ENCODE measurements around the gene TEX2. TPM values are rescaled to one million over a fixed set of nuclear protein-coding genes. Genes with fewer than 3 reads are reported as not detected.

TEX2 gene
- total RNA-seq, 1 experiment from 2014 or later = 10.8 TPM

DNA sequence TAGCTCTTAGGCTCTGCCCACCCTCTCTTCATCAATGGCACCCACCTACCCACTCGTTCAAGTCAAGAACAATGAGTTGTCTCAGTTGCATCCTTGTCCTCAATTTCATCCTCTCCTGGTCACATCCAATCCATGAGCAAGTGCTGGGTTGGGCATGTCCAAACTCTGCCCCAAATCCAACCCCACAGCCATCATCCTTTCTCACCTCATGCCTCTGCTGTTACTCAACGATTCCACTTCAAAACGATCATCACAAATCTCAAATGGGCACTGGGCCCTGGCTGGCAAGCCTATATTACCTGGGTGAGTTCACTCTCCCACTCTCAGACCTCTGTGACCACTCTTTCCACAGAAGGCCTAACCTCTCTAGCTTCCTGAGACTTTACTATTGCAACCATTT, 12.0 kb upstream of the TEX2 start:
- no peak overlapping the region for H3K27ac Mint-ChIP-seq
- no peak for DNase-seq (ENCODE audit: low spot score)
- H3K4me1 Mint-ChIP-seq = peaks cover 2% of the 10 kb centered on the region
- no peak overlapping the region for H3K4me3 Mint-ChIP-seq
- TF ChIP-seq CBFB (CRISPR knock-in tag; IDR thresholded peaks at IDR 0.05; ENCODE audit: low read depth) (no peak), FOXP1 (CRISPR knock-in tag; IDR thresholded peaks at IDR 0.05; ENCODE audit: borderline replicate concordance) (no peak), ZNF671 (CRISPR knock-in tag; IDR thresholded peaks at IDR 0.05) (no peak), ZNF232 (CRISPR knock-in tag; IDR thresholded peaks at IDR 0.05) (no peak), MYBL2 (CRISPR knock-in tag; IDR thresholded peaks at IDR 0.05) (no peak), MXD4 (CRISPR knock-in tag; IDR thresholded peaks at IDR 0.05; ENCODE audit: borderline replicate concordance) (no peak), TCF7 (CRISPR knock-in tag; IDR thresholded peaks at IDR 0.05; ENCODE audit: low read depth) (no peak), RORB (CRISPR knock-in tag; IDR thresholded peaks at IDR 0.05) (no peak), CREB1 (CRISPR knock-in tag; IDR thresholded peaks at IDR 0.05) (no peak), TP53 (CRISPR knock-in tag; IDR thresholded peaks at IDR 0.05) (no peak), NFYB (CRISPR knock-in tag; conservative IDR thresholded peaks at IDR 0.05; ENCODE audit: low read depth) (no peak)
- TF ChIP-seq, protein P1, sequence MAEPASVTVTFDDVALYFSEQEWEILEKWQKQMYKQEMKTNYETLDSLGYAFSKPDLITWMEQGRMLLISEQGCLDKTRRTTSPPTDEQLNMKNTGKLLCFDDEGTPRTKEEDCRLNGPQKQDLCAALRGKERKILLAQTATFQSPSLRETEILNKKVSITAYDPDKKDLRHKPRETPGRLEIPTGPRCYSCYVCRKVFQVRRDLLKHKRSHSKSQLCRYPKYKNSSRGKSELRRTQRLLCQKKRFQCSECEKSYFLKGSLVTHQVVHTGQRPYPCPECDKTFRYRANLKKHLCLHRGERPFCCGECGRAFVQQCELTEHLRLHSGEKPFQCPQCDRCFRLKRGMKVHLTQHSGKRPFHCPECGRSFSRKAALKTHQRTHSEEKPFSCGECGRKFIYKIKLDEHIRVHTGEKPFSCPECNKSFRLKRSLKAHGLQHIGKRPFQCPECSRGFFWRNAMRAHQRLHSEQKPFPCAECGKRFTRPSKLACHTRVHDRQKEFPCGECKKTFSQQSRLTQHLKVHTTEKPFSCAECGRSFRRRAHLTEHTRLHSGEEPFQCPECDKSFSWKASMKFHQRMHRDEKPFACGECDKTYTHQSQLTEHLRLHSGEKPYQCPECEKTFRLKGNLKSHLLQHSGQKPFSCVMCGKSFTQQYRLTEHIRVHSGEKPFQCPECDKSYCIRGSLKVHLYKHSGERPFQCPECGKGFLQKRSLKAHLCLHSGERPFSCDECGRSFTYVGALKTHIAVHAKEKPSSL (CRISPR knock-in tag; conservative IDR thresholded peaks at IDR 0.05) = no peak
- TF ChIP-seq, protein P2, sequence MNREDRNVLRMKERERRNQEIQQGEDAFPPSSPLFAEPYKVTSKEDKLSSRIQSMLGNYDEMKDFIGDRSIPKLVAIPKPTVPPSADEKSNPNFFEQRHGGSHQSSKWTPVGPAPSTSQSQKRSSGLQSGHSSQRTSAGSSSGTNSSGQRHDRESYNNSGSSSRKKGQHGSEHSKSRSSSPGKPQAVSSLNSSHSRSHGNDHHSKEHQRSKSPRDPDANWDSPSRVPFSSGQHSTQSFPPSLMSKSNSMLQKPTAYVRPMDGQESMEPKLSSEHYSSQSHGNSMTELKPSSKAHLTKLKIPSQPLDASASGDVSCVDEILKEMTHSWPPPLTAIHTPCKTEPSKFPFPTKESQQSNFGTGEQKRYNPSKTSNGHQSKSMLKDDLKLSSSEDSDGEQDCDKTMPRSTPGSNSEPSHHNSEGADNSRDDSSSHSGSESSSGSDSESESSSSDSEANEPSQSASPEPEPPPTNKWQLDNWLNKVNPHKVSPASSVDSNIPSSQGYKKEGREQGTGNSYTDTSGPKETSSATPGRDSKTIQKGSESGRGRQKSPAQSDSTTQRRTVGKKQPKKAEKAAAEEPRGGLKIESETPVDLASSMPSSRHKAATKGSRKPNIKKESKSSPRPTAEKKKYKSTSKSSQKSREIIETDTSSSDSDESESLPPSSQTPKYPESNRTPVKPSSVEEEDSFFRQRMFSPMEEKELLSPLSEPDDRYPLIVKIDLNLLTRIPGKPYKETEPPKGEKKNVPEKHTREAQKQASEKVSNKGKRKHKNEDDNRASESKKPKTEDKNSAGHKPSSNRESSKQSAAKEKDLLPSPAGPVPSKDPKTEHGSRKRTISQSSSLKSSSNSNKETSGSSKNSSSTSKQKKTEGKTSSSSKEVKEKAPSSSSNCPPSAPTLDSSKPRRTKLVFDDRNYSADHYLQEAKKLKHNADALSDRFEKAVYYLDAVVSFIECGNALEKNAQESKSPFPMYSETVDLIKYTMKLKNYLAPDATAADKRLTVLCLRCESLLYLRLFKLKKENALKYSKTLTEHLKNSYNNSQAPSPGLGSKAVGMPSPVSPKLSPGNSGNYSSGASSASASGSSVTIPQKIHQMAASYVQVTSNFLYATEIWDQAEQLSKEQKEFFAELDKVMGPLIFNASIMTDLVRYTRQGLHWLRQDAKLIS (CRISPR knock-in tag; IDR thresholded peaks at IDR 0.05; ENCODE audit: borderline replicate concordance) = no peak
- TF ChIP-seq, protein P3, sequence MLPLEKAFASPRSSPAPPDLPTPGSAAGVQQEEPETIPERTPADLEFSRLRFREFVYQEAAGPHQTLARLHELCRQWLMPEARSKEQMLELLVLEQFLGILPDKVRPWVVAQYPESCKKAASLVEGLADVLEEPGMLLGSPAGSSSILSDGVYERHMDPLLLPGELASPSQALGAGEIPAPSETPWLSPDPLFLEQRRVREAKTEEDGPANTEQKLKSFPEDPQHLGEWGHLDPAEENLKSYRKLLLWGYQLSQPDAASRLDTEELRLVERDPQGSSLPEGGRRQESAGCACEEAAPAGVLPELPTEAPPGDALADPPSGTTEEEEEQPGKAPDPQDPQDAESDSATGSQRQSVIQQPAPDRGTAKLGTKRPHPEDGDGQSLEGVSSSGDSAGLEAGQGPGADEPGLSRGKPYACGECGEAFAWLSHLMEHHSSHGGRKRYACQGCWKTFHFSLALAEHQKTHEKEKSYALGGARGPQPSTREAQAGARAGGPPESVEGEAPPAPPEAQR (CRISPR knock-in tag; IDR thresholded peaks at IDR 0.05) = no peak
- TF ChIP-seq, protein P4, sequence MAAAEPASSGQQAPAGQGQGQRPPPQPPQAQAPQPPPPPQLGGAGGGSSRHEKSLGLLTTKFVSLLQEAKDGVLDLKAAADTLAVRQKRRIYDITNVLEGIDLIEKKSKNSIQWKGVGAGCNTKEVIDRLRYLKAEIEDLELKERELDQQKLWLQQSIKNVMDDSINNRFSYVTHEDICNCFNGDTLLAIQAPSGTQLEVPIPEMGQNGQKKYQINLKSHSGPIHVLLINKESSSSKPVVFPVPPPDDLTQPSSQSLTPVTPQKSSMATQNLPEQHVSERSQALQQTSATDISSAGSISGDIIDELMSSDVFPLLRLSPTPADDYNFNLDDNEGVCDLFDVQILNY (CRISPR knock-in tag; IDR thresholded peaks at IDR 0.05) = no peak
- TF ChIP-seq, protein P5, sequence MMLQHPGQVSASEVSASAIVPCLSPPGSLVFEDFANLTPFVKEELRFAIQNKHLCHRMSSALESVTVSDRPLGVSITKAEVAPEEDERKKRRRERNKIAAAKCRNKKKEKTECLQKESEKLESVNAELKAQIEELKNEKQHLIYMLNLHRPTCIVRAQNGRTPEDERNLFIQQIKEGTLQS (CRISPR knock-in tag; conservative IDR thresholded peaks at IDR 0.05) = no peak
- TF ChIP-seq, protein P6, sequence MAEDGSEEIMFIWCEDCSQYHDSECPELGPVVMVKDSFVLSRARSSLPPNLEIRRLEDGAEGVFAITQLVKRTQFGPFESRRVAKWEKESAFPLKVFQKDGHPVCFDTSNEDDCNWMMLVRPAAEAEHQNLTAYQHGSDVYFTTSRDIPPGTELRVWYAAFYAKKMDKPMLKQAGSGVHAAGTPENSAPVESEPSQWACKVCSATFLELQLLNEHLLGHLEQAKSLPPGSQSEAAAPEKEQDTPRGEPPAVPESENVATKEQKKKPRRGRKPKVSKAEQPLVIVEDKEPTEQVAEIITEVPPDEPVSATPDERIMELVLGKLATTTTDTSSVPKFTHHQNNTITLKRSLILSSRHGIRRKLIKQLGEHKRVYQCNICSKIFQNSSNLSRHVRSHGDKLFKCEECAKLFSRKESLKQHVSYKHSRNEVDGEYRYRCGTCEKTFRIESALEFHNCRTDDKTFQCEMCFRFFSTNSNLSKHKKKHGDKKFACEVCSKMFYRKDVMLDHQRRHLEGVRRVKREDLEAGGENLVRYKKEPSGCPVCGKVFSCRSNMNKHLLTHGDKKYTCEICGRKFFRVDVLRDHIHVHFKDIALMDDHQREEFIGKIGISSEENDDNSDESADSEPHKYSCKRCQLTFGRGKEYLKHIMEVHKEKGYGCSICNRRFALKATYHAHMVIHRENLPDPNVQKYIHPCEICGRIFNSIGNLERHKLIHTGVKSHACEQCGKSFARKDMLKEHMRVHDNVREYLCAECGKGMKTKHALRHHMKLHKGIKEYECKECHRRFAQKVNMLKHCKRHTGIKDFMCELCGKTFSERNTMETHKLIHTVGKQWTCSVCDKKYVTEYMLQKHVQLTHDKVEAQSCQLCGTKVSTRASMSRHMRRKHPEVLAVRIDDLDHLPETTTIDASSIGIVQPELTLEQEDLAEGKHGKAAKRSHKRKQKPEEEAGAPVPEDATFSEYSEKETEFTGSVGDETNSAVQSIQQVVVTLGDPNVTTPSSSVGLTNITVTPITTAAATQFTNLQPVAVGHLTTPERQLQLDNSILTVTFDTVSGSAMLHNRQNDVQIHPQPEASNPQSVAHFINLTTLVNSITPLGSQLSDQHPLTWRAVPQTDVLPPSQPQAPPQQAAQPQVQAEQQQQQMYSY (CRISPR knock-in tag; IDR thresholded peaks at IDR 0.05) = no peak
- no peaks in the 10 kb centered on the region for H3K36me3 Mint-ChIP-seq
- ChIA-PET CTCF (interaction anchor here (1.5 kb wide), 1 partner anchor 356 kb away, joined by 3 read pairs; no protein-coding TSS in a partner anchor), POLR2A (no interaction called here)
- ATAC-seq = no peak
- H3K27me3 Mint-ChIP-seq (ENCODE audit: low read depth) = no peaks in the 10 kb centered on the region; the same call in 1 of the 2 replicates
- peaks cover 10% of the 10 kb centered on the region for H3K9me3 Mint-ChIP-seq

Data from WTC11 (cell line).